ENCODE results near the gene CALCB.

DNA sequence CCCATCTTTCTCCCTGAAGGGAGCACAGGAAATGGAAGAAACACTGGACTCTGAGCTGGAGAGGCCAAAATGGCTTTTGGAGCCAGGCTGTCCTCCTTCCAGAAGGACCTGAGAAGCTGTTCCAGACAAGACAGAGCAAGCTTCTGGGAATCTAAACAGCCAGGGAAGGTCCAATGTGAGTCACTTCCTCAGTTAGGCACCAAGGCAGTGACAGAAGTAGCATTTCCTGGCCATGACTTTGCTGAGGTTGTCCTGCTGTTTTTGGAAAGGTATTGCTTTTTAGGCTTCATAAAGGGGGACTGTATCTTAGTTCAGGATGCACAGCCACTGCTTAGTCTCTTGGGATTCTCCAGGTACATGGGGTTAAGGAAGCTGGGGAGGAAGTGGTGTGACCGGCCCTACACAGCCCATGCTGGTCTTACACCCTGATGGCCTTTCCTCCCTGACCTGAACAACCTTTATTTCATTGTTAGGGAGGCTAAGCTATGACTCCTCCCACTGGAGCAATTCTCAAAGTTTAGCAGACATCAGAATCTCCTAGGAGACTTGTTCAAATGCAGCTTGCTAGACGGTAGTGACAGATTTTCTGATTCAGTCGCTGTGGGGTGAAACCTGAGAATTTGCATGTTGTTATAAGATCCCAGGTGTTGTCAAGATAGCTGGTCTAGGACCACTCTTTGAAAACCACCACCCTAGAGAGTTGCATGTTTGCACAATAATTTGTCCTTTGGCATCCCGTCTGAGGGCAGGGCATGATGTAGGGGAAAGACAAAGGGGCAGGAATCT is 34.5 kb downstream of the CALCB start:
- TF ChIP-seq, protein P1, sequence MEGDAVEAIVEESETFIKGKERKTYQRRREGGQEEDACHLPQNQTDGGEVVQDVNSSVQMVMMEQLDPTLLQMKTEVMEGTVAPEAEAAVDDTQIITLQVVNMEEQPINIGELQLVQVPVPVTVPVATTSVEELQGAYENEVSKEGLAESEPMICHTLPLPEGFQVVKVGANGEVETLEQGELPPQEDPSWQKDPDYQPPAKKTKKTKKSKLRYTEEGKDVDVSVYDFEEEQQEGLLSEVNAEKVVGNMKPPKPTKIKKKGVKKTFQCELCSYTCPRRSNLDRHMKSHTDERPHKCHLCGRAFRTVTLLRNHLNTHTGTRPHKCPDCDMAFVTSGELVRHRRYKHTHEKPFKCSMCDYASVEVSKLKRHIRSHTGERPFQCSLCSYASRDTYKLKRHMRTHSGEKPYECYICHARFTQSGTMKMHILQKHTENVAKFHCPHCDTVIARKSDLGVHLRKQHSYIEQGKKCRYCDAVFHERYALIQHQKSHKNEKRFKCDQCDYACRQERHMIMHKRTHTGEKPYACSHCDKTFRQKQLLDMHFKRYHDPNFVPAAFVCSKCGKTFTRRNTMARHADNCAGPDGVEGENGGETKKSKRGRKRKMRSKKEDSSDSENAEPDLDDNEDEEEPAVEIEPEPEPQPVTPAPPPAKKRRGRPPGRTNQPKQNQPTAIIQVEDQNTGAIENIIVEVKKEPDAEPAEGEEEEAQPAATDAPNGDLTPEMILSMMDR (IDR thresholded peaks at IDR 0.05) = no peak
- TF ChIP-seq EZH2 (IDR thresholded peaks at IDR 0.05; ENCODE audit: borderline replicate concordance, insufficient read depth, low read depth, low read length, poor library complexity, severe bottlenecking) = no peak

All from B cell (primary cell).